H1 (cell line): Measurements from ENCODE around the gene LRR1. TPM values are rescaled to one million over a fixed set of nuclear protein-coding genes. Genes with fewer than 3 reads are reported as not detected.

Experiments
- CHD1 ChIP-seq: IDR thresholded peaks from 2 replicates; pipeline ENCODE4 v1.6.1; 2012; ENCODE audit warnings: low read depth, low read length, improper control_type of control experiment
- CREB1 ChIP-seq: IDR thresholded peaks from 2 replicates; pipeline ENCODE4 v1.6.1; 2012; ENCODE audit warnings: inconsistent platforms
- JUN ChIP-seq: IDR thresholded peaks from 2 replicates; pipeline ENCODE4 v1.6.1; 2011; ENCODE audit warnings: low read depth, mild to moderate bottlenecking, improper control_type of control experiment, low read length
- MAX ChIP-seq: IDR thresholded peaks from 2 replicates; pipeline ENCODE4 v1.6.1; 2012; ENCODE audit warnings: inconsistent platforms
- TBP ChIP-seq: IDR thresholded peaks from 2 replicates; pipeline ENCODE4 v1.6.1; 2011; ENCODE audit warnings: low read depth, low read length, improper control_type of control experiment
- YY1 ChIP-seq: IDR thresholded peaks from 2 replicates; pipeline ENCODE4 v1.6.1; 2011; ENCODE audit warnings: low read depth, mild to moderate bottlenecking, low read length
- polyA plus RNA-seq, 7 experiments: library from polyadenylated mRNA; depleted of rRNA in 3 of 7; stranded (reverse) in 5 of 7; unstranded in 2 of 7; fragments of >200 nt in 5 of 7; fragments of 200-250 nt in 2 of 7; gene quantifications; 1 replicate in 5 of 7; 2 replicates in 1 of 7; 4 replicates in 1 of 7; pipeline versions ENCODE4 v1.2.1 to v1.2.3, GENCODE V29; 2011 to 2013; ENCODE audit warnings: missing spikeins in 2 of 7, mixed read lengths in 2 of 7
- total RNA-seq: library from RNA; stranded (reverse); fragmentation: NEBNext Ultra II Directional; extraction: Animal tissue kit (Norgen Biotek cat#: 25700); gene quantifications from 2 replicates; pipeline ENCODE4 v1.2.1, GENCODE V29; 2021
- TF ChIP-seq, protein P1 (sequence below): IDR thresholded peaks from 2 replicates; pipeline ENCODE4 v1.6.1; 2011; ENCODE audit warnings: low read depth, mild to moderate bottlenecking, low read length; ENCODE audit not compliant: insufficient read depth
- TF ChIP-seq, protein P2 (sequence below): IDR thresholded peaks from 2 replicates; pipeline ENCODE4 v1.6.1; 2012; ENCODE audit warnings: inconsistent platforms

Gene LRR1
- total and polyA plus RNA-seq, 2 of the 8 experiments (the other 6 are each of a cell fraction or from before 2014, with no cell fraction given), result 30.7 to 37.5 TPM

DNA sequence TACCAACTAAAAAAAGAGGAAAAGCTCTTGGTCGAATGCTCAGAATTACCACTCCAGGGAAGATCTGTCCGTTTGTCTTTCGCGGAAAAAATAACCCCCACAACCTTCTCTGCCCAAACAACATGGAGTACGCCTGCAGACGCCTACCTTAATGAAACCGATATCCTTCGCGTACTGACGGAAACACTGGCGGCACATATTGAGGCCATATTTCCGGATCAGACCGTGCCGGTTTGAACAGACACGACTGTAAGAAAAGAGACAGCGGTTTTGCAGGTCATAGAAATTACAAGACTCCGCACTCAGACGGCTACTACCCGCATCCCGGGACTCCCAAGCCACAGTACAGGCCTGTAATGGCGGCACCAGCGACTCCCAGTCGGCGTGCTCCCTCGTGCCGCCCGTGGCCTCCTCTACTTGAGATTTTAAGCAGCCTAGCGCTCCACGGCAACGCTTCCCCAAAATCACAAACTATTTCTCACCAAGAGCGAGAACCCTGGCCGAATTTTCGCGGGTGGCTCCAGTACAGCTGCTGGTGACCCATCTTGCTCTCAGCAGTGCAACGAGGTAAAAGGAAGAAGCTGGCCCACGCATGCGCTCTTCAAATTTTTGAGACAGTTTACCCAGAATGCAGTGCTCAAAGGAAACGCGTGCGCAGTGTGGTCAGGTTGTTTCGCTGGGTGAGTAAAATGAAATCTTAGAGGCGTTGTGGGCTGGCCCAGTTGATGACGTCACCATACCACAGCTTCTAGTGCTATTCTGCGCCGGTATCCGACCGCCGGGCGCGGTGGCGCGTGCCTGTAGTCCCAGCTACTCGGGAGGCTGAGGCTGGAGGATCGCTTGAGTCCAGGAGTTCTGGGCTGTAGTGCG lies 12.7 kb upstream of the LRR1 start, which contains the start of gene RPS29 (continued):
- peak; percentile 95 for TF ChIP-seq YY1
- TF ChIP-seq, protein P1, sequence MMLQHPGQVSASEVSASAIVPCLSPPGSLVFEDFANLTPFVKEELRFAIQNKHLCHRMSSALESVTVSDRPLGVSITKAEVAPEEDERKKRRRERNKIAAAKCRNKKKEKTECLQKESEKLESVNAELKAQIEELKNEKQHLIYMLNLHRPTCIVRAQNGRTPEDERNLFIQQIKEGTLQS, result peak; percentile 30; the same call in 1 of the 2 replicates
- TF ChIP-seq, protein P2, sequence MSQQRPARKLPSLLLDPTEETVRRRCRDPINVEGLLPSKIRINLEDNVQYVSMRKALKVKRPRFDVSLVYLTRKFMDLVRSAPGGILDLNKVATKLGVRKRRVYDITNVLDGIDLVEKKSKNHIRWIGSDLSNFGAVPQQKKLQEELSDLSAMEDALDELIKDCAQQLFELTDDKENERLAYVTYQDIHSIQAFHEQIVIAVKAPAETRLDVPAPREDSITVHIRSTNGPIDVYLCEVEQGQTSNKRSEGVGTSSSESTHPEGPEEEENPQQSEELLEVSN, result peak; percentile 9; the same call in 1 of the 2 replicates
- peak; percentile 62 for TF ChIP-seq MAX
- peak; percentile 98 for TF ChIP-seq JUN
- no peak; the same call in 1 of the 2 replicates for TF ChIP-seq CHD1
- peak; percentile 94 for TF ChIP-seq CREB1
- peak; percentile 96 for TF ChIP-seq TBP
